GM19238 (cell line): Measurements from ENCODE around the gene DMTF1.
"Not testable (repeated sequence)": the region's sequence is repeated elsewhere in the genome, so short reads cannot be mapped to it uniquely, and the experiment has no call there.

Source experiments
- DNase-seq: peaks from one replicate; pipeline ENCODE4 v3.0.0; 2011; ENCODE audit warnings: low spot score; ENCODE audit not compliant: insufficient read length

The DMTF1 gene

DNA sequence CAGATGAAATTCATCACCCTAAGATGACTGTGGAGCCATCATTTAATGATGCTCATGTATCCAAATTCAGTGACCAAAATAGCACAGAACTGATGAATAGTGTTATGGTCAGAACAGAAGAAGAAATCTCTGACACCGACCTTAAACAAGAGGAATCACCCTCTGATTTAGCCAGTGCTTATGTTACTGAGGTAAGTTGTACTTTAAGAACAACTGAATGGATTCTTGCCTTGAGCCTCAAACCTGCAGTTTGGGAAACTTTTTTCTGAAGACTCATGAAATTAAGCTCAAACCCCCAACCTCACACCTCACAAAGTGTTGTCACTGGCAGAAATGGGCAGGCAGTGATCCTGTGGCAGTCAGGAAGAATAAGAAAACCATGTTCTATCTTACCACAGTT is 41.7 kb downstream of the DMTF1 start:
- DNase-seq: no peak

GRCh38 chr7:87199241-87199640 is 47.0 kb downstream of the DMTF1 start:
- DNase-seq: no peak

GRCh38 chr7:87199700-87200450 is 47.6 kb downstream of the DMTF1 start:
- DNase-seq: no peak

DNA sequence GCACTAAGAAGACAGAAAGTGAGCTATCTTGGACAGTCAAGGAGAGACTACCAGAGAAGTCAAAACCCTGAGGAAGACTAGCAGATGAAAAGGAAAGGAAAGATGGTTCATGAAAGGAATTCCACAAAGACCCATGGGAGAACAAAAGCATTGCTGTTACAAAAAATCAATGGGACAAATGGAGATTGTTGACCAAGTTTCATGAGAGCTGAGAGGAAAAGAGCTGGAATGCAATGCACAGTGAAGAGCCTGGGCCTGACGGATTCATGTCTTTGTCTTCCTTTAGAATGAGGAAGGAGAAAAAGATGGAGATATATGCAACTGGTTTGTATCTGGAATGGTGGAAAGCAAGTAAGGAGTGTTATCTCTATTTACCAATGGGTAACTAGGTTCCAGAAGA is 50.0 kb downstream of the DMTF1 start:
- DNase-seq: no peak

- no peak for DNase-seq
These were observed 50.5 kb downstream of the DMTF1 start for GRCh38 chr7:87202705-87203104.

DNA sequence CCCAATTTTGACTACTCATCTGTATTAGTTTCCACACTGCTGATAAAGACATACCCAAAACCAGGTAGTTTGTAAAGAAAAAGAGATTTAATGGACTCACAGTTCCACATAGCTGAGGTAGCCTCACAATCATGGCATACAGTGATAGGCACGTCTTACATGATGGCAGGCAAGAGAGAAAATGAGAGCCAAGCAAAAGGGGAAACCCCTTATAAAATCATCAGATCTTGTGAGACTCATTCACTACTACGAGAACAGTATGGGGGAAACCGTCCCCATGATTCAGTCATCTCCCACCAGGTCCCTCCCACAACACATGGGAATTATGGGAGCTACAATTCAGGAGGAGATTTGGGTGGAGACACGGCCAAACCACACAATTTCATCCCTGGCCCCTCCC is 51.7 kb downstream of the DMTF1 start:
- DNase-seq: not testable (repeated sequence)

GRCh38 chr7:87204933-87205332 is 52.7 kb downstream of the DMTF1 start:
- DNase-seq: no peak

DNA sequence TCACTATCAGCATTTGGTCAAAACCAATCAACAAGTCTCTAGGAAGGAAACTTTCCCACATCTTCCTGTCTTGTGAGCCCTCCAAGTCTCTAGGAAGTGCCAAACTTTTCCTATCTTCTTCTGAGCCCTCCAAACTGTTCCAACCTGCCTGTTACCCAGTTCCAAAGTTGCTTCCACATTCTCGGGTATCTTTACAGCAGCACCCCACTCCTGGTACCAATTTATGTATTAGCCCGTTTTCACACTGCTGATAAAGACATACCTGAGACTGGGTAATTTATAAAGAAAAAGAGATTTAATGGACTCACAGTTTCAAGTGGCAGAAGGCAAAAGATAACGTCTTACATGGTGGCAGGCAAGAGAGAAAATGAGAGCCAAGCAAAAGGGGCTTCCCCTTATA is 53.4 kb downstream of the DMTF1 start:
- not testable (repeated sequence) for DNase-seq

GRCh38 chr7:87206361-87206760 is 54.1 kb downstream of the DMTF1 start:
- no peak for DNase-seq

DNA sequence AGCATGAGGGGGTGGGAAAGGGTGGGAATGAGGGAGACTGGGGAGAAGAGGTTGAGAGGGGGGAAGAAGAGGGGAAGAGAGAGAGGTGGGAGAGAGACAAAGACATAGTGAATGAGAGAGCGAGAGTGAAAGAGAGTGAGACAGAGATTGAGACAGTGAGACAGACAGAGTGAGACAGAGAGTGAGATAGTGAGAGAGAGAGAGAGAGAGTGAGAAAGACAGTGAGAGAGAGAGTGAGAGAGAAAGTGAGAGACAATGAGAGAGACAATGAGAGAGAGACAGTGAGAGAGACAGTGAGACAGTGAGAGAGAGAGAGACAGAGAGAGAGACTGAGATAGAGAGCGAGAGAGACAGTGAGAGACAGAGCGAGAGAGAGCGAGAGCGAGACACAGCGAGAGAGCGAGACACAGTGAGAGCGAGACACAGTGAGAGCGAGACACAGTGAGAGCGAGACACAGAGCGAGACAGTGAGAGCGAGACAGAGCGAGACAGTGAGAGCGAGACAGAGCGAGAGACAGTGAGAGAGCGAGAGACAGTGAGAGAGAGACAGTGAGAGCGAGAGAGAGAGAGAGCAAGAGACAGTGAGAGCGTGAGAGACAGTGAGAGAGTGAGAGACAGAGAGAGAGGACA is 57.2 kb downstream of the DMTF1 start:
- DNase-seq: no peak

- no peak for DNase-seq
These were observed 58.3 kb downstream of the DMTF1 start for GRCh38 chr7:87210506-87210905.

- DNase-seq: no peak
These were observed 60.2 kb downstream of the DMTF1 start for GRCh38 chr7:87212498-87212897.

DNA sequence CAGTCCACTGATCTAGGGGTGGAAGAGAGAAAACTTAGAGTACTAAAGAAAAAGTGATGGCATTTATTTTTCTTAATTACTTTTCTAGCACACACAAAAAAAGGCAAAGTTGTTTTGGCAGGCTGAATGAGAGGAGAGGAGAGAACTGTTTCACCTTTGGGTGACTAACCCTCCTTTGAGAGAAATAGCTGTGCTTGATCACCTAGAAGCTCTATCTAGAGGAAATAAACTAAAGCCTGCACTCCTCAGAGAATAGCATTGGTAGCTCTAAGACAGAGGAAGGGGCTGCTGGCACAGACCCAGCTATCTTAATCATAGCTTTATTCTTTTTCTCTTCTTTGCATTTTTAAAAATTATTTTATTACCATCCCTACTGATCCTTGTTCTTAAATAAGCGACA is 61.0 kb downstream of the DMTF1 start:
- no peak for DNase-seq

- DNase-seq: no peak
These were observed 61.6 kb downstream of the DMTF1 start for GRCh38 chr7:87213811-87214210.

DNA sequence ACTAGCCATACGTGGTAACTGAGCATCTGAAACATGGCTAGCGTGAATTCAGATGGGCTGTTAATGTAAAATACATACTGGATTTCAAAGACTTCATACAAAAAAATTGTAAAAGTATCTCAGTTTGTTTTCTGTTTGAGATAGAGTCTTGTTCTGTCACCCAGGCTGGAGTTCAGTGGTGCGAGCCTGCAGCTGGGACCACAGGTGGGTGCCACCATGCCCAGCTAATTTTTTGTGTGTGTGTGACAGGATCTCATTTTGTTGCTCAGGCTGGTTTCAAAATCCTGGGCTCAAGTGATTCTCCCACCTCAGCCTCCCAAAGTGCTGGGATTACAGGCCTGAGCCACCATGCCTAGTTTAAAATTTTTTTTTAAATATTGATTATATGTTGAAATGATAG is 62.8 kb downstream of the DMTF1 start:
- no peak for DNase-seq

GRCh38 chr7:87216701-87217508 is 64.7 kb downstream of the DMTF1 start:
- DNase-seq: no peak

GRCh38 chr7:87217983-87218653 is 65.9 kb downstream of the DMTF1 start:
- DNase-seq: no peak

GRCh38 chr7:87218796-87219544 is 66.7 kb downstream of the DMTF1 start:
- no peak for DNase-seq

DNA sequence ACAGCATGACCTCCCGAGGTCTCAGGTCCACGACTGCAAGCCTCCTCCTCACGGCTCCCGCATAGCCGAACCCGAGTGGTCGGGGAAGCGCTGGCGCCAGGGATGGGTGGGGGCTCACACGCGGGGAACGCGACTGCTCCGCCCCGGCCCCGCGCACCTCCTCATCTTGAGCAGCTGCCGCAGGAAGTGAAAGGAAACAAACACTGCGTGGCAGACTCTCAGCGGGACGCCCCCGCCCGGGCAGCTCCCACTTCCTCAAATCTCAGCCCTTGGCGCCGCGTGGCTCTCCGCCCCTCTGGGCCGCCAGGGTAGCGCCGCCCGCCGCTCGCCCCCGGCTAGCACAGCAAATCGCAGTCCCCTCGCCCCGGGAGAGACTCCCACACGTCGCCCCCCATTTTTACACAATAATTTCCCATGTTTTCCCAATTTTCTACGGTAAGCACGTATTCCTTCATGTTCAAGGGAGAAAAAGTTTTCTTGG is 67.3 kb downstream of the DMTF1 start, which contains the start of gene TMEM243:
TMEM243 (minus strand) TSS at position 188 of the 481 bp plus-strand sequence. CDS start 229 bp downstream, outside the sequence.
- peak; percentile 72 for DNase-seq

DNA sequence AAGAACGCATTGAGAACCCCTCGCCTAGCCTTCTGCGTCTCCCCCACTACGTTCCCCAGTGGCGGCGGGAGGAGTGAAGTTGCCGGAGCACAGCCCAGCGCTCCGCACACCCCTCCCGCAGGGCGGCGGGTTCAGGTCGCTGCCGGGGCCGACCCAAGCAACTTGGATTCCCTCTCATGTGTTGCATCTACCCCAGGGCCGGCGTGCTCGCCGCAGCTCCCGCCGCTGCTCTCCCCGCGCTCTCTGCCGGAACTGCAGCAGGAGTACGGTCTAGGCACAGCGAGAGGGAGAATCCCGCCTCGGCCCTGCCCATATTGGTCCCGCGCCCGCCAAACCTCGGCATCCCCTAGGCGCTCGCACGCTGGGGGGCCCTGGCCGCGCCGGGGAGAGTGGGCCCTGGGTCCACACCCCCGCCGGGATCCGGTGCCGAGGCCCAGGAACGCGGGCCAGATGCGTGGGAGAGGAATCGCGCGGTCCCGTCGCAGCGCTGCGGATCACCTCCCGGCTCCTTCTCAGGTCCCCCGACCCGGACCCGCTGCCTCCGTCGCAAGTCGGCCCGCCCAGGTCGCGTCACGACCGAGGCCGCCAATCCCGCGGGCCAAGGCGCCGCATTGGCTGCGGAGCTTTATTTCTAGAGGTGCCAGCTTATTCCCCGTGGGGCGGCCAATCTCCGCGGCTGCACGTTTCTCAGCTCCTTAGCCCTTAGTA is 67.9 kb downstream of the DMTF1 start:
- peak; percentile 62 for DNase-seq
